ENCODE results near the gene HECTD2. TPM values are rescaled to one million over a fixed set of nuclear protein-coding genes. Genes with fewer than 3 reads are reported as not detected.

The HECTD2 gene
- total and polyA plus RNA-seq, 2 of the 8 experiments (the other 6 are each of a cell fraction or from before 2014, with no cell fraction given): 5.7 to 11.9 TPM

DNA sequence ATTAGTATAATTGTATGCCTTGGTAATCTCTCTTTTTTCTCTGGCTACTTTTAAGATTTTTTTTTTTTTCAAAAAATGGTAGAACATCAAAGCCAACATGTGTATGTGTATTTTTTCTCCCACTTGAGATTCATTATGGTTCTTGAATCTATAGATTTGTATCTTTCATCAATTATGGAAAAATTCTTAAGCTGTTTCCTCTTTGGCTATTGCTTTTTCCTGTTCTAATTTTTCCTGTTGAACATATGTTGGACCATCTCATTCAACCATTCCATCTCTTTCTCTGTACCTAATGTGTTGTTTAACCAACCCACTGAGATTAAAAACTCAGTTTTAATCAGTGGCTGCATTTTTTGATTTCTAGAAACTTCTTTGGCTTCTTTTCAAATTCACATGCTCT, 107.2 kb downstream of the HECTD2 start (continued):
- TF ChIP-seq TAF7 (optimal IDR thresholded peaks at IDR 0.05; ENCODE audit: borderline replicate concordance, low read depth, low read length): no peak

All from H1 (cell line).